ENCODE data around the gene TIMM8B. TPM values are rescaled to one million over a fixed set of nuclear protein-coding genes. Genes with fewer than 3 reads are reported as not detected.

TIMM8B gene
- total and polyA plus RNA-seq, 10 of the 15 experiments (the other 5 are each of a cell fraction or from before 2014, with no cell fraction given) = 64.9 to 271 (median 139) TPM

DNA sequence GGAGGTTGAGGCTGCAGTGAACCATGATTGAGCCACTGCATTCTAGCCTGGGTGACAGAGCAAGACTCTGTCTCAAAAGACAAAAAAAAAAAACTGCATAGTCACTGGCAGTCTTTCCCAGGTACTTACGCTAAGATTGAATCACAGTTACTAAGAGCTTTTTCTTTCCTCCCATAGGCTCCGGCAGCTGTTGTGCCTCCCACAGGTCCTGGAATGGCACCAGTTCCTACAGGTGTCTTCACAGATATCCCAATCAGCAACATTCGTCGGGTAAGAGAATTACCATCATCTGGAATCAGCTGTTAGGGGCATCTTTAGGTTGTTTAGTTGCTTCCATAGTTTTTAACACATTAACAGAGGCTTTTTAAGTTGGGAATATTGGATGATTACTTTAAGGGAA, 41.6 kb downstream of the TIMM8B start (continued):
- TF ChIP-seq, protein P1, sequence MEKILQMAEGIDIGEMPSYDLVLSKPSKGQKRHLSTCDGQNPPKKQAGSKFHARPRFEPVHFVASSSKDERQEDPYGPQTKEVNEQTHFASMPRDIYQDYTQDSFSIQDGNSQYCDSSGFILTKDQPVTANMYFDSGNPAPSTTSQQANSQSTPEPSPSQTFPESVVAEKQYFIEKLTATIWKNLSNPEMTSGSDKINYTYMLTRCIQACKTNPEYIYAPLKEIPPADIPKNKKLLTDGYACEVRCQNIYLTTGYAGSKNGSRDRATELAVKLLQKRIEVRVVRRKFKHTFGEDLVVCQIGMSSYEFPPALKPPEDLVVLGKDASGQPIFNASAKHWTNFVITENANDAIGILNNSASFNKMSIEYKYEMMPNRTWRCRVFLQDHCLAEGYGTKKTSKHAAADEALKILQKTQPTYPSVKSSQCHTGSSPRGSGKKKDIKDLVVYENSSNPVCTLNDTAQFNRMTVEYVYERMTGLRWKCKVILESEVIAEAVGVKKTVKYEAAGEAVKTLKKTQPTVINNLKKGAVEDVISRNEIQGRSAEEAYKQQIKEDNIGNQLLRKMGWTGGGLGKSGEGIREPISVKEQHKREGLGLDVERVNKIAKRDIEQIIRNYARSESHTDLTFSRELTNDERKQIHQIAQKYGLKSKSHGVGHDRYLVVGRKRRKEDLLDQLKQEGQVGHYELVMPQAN (conservative IDR thresholded peaks at IDR 0.05) = no peak
- no peak for TF ChIP-seq CREM (IDR thresholded peaks at IDR 0.05; ENCODE audit: low read depth)
- no peak for TF ChIP-seq RB1 (IDR thresholded peaks at IDR 0.05; ENCODE audit: borderline replicate concordance)
- no peak for TF ChIP-seq SMAD5 (IDR thresholded peaks at IDR 0.05; ENCODE audit: low read depth)

DNA sequence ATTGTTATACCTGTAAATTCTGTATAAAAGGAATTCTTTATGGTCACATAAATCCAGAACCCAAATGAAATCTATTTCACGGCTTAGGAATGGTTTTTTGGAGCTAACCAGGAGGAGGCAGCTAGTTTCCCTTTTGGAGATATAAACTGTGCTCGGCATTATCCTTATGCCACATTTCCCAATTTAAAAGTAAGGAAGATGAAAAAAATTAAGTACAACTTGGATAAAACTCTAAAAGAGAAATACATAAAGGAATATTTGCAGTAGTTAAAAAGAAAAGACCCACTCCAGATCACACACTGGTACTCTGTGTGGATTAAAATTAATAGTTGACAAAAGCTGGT, 43.6 kb downstream of the TIMM8B start:
- intact Hi-C loops (cut with micrococcal nuclease; ENCODE audit: unreplicated experiment) (no loop called here), in situ Hi-C loops (cut with MboI) (no loop called here)
- no peak overlapping the region for H3K27ac ChIP-seq (ENCODE audit: control insufficient read depth, insufficient read depth)
- RAD21 ChIA-PET (ENCODE audit: unreplicated experiment) = no interaction called here
- DNase-seq (ENCODE audit: low read depth, low spot score) = no peak
- no peak for FAIRE-seq
- no TSS peak for BruUV-seq (replicated peaks)
- H3K9me3 ChIP-seq (replicated peaks; ENCODE audit: control insufficient read depth, insufficient read depth, low read length) = no peaks in the 10 kb centered on the region; the same call in 2 of the 3 replicates
- H3K4me1 ChIP-seq (ENCODE audit: control insufficient read depth, insufficient read depth, low read length) = no peaks in the 10 kb centered on the region
- no peak overlapping the region for H3K9ac ChIP-seq (ENCODE audit: control insufficient read depth, insufficient read depth, low read length)
- H3K4me2 ChIP-seq (ENCODE audit: control insufficient read depth, insufficient read depth) = no peak overlapping the region
- no peak overlapping the region for H2AFZ ChIP-seq (ENCODE audit: control insufficient read depth, low read depth, low read length)
- POLR2A ChIA-PET = interaction anchor here (0.7 kb wide), 1 partner anchor 11 kb away, joined by 3 read pairs; no protein-coding TSS in a partner anchor
- H3K79me2 ChIP-seq (ENCODE audit: control insufficient read depth, insufficient read depth, low read length) = no peaks in the 10 kb centered on the region
- 98% methylated on average over 2 of the region's 2 CpGs for WGBS (ENCODE audit: insufficient coverage, insufficient replicate concordance, low lambda C conversion rate, missing lambda C conversion rate)
- SMC1A ChIA-PET (ENCODE audit: uncharacterized antibody, unreplicated experiment) = interaction anchor here (0.7 to 1.5 kb wide), 3 partner anchors 9 to 26 kb away, joined by 3 to 4 read pairs (median 4); no protein-coding TSS in a partner anchor
- H3K4me3 ChIP-seq = no peak overlapping the region
- H3K27me3 ChIP-seq (replicated peaks in 1 of 2; ENCODE audit: control insufficient read depth in 2 of 2, insufficient read depth in 2 of 2, low read length in 1 of 2) = no peaks in the 10 kb centered on the region
- CTCF ChIA-PET = interaction anchor here (0.9 to 1.3 kb wide), 4 partner anchors 17 to 237 kb away, joined by 3 to 4 read pairs (median 3); no protein-coding TSS in a partner anchor
- no peak for ATAC-seq
- no peaks in the 10 kb centered on the region for H4K20me1 ChIP-seq (ENCODE audit: control insufficient read depth, insufficient read depth)
- H3K36me3 ChIP-seq (ENCODE audit: control insufficient read depth in 2 of 2, insufficient read depth in 2 of 2, low read length in 1 of 2) = peaks cover 0 to 13% of the 10 kb centered on the region in 2 experiments; a peak in 3 of 4 replicates
- TF ChIP-seq SIN3A (IDR thresholded peaks at IDR 0.05; ENCODE audit: low read depth, low read length) (no peak), POLR2AphosphoS5 (IDR thresholded peaks at IDR 0.05; ENCODE audit: low read length) (no peak), EED (IDR thresholded peaks at IDR 0.05; ENCODE audit: low read depth) (no peak), TAF1 (IDR thresholded peaks at IDR 0.05; ENCODE audit: borderline replicate concordance, low read depth, low read length) (no peak)
- TF ChIP-seq, protein P2, sequence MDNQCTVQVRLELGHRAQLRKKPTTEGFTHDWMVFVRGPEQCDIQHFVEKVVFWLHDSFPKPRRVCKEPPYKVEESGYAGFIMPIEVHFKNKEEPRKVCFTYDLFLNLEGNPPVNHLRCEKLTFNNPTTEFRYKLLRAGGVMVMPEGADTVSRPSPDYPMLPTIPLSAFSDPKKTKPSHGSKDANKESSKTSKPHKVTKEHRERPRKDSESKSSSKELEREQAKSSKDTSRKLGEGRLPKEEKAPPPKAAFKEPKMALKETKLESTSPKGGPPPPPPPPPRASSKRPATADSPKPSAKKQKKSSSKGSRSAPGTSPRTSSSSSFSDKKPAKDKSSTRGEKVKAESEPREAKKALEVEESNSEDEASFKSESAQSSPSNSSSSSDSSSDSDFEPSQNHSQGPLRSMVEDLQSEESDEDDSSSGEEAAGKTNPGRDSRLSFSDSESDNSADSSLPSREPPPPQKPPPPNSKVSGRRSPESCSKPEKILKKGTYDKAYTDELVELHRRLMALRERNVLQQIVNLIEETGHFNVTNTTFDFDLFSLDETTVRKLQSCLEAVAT (IDR thresholded peaks at IDR 0.05) = no peak
- TF ChIP-seq, protein P3, sequence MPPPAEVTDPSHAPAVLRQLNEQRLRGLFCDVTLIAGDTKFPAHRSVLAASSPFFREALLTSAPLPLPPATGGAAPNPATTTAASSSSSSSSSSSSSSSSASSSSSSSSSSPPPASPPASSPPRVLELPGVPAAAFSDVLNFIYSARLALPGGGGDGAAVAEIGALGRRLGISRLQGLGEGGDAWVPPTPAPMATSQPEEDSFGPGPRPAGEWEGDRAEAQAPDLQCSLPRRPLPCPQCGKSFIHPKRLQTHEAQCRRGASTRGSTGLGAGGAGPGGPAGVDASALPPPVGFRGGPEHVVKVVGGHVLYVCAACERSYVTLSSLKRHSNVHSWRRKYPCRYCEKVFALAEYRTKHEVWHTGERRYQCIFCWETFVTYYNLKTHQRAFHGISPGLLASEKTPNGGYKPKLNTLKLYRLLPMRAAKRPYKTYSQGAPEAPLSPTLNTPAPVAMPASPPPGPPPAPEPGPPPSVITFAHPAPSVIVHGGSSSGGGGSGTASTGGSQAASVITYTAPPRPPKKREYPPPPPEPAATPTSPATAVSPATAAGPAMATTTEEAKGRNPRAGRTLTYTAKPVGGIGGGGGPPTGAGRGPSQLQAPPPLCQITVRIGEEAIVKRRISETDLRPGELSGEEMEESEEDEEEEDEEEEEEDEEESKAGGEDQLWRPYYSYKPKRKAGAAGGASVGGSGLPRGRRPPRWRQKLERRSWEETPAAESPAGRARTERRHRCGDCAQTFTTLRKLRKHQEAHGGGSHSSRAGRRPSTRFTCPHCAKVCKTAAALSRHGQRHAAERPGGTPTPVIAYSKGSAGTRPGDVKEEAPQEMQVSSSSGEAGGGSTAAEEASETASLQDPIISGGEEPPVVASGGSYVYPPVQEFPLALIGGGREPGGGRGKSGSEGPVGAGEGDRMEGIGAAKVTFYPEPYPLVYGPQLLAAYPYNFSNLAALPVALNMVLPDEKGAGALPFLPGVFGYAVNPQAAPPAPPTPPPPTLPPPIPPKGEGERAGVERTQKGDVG (CRISPR knock-in tag; IDR thresholded peaks at IDR 0.05) = no peak
- TF ChIP-seq, protein P4, sequence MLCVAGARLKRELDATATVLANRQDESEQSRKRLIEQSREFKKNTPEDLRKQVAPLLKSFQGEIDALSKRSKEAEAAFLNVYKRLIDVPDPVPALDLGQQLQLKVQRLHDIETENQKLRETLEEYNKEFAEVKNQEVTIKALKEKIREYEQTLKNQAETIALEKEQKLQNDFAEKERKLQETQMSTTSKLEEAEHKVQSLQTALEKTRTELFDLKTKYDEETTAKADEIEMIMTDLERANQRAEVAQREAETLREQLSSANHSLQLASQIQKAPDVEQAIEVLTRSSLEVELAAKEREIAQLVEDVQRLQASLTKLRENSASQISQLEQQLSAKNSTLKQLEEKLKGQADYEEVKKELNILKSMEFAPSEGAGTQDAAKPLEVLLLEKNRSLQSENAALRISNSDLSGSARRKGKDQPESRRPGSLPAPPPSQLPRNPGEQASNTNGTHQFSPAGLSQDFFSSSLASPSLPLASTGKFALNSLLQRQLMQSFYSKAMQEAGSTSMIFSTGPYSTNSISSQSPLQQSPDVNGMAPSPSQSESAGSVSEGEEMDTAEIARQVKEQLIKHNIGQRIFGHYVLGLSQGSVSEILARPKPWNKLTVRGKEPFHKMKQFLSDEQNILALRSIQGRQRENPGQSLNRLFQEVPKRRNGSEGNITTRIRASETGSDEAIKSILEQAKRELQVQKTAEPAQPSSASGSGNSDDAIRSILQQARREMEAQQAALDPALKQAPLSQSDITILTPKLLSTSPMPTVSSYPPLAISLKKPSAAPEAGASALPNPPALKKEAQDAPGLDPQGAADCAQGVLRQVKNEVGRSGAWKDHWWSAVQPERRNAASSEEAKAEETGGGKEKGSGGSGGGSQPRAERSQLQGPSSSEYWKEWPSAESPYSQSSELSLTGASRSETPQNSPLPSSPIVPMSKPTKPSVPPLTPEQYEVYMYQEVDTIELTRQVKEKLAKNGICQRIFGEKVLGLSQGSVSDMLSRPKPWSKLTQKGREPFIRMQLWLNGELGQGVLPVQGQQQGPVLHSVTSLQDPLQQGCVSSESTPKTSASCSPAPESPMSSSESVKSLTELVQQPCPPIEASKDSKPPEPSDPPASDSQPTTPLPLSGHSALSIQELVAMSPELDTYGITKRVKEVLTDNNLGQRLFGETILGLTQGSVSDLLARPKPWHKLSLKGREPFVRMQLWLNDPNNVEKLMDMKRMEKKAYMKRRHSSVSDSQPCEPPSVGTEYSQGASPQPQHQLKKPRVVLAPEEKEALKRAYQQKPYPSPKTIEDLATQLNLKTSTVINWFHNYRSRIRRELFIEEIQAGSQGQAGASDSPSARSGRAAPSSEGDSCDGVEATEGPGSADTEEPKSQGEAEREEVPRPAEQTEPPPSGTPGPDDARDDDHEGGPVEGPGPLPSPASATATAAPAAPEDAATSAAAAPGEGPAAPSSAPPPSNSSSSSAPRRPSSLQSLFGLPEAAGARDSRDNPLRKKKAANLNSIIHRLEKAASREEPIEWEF (IDR thresholded peaks at IDR 0.05; ENCODE audit: insufficient replicate concordance, low read depth, low read length) = no peak
